Upper lobe of left lung (tissue), 4 donors: ENCODE data around the gene RTL3.

Experiments
- POLR2A ChIP-seq, 4 donors: fragments of 450-650 bp; IDR thresholded peaks; one replicate each; pipeline ENCODE4 v1.5.1; 2016 to 2017; ENCODE audit warnings: antibody characterized with exemption in 4 of 4, mild to moderate bottlenecking in 2 of 4
- POLR2AphosphoS5 ChIP-seq, 2 donors: sonication (generic); formaldehyde crosslinking; IDR thresholded peaks; one replicate each; pipeline ENCODE4 v1.5.1; 2017; ENCODE audit warnings: antibody characterized with exemption in 2 of 2
- TF ChIP-seq, protein P1 (sequence below), 6 experiments: fragments of 450-650 bp in 4 of 6; fragments of 200-600 bp in 2 of 6; sonication (generic) in 2 of 6; IDR thresholded peaks; one replicate each; pipeline ENCODE4 v1.5.1; 2016 to 2019; ENCODE audit warnings: antibody characterized with exemption in 6 of 6

DNA sequence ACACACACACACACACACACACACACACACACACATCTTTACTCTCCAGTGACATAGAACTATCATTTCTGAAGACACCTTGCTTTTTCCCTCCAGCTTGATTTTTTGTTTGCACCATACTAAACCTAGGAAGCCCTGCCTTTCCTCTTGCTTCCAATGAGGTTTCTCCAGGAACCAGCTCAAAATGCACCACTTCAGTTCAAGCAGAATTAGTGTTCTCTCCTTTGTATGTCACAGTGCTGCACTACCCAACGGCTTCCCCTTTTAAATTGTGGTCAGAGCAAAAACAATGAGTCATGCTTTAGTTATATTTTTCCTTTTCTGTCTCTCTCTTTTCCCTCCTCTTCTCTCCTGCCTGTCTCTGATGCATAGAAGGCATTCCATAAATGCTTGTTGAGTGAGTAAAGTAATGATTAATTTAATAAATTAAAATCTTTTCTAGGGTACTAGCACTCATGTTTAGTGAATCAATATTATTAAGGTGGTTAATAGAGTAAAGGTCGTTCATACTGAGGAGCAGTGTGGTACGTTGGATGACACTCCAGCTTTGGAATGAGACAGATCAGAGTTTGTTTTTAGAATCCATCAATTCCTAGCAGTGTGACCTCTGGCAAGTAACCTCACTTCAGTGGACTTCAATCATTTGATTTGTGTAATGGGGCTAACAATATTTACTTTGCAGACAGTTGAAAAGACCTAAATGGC, 5.9 kb downstream of the RTL3 start:
- TF ChIP-seq, protein P1, sequence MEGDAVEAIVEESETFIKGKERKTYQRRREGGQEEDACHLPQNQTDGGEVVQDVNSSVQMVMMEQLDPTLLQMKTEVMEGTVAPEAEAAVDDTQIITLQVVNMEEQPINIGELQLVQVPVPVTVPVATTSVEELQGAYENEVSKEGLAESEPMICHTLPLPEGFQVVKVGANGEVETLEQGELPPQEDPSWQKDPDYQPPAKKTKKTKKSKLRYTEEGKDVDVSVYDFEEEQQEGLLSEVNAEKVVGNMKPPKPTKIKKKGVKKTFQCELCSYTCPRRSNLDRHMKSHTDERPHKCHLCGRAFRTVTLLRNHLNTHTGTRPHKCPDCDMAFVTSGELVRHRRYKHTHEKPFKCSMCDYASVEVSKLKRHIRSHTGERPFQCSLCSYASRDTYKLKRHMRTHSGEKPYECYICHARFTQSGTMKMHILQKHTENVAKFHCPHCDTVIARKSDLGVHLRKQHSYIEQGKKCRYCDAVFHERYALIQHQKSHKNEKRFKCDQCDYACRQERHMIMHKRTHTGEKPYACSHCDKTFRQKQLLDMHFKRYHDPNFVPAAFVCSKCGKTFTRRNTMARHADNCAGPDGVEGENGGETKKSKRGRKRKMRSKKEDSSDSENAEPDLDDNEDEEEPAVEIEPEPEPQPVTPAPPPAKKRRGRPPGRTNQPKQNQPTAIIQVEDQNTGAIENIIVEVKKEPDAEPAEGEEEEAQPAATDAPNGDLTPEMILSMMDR (IDR thresholded peaks at IDR 0.05), result no peak
- TF ChIP-seq POLR2AphosphoS5 (IDR thresholded peaks at IDR 0.05) (no peak), POLR2A (IDR thresholded peaks at IDR 0.05) (no peak)
